Duodenal mucosa (tissue), 2 donors: ENCODE results near the gene NDUFS2.
"Not testable (repeated sequence)": the region's sequence is repeated elsewhere in the genome, so short reads cannot be mapped to it uniquely, and the experiment has no call there.

Experiments used
- H3K27ac ChIP-seq: one replicate; pipeline ENCODE4 v1.7.0; 2013; ENCODE audit warnings: low read depth, low read length
- H3K27me3 ChIP-seq, 2 donors: one replicate each; pipeline ENCODE4 v1.7.0; 2013; ENCODE audit warnings: low read length in 2 of 2, control low read depth in 1 of 2; ENCODE audit not compliant: insufficient read depth in 2 of 2, control insufficient read depth in 1 of 2
- H3K36me3 ChIP-seq, 2 donors: one replicate each; pipeline ENCODE4 v1.7.0; 2013; ENCODE audit warnings: low read length in 2 of 2, control low read depth in 1 of 2; ENCODE audit not compliant: insufficient read depth in 2 of 2, control insufficient read depth in 1 of 2
- H3K4me1 ChIP-seq, 2 donors: one replicate each; pipeline ENCODE4 v1.7.0; 2013; ENCODE audit warnings: low read length in 2 of 2, control low read depth in 1 of 2; ENCODE audit not compliant: insufficient read depth in 2 of 2, control insufficient read depth in 1 of 2
- H3K4me3 ChIP-seq, 2 donors: one replicate each; pipeline ENCODE4 v1.7.0; 2013; ENCODE audit warnings: low read length in 2 of 2, low read depth in 1 of 2
- H3K9ac ChIP-seq, 2 donors: one replicate each; pipeline ENCODE4 v1.7.0; 2013; ENCODE audit warnings: low read length in 2 of 2, low read depth in 1 of 2
- H3K9me3 ChIP-seq, 2 donors: one replicate each; pipeline ENCODE4 v1.7.0; 2013; ENCODE audit warnings: low read length in 2 of 2, control low read depth in 1 of 2; ENCODE audit not compliant: control insufficient read depth in 1 of 2

Gene NDUFS2

DNA sequence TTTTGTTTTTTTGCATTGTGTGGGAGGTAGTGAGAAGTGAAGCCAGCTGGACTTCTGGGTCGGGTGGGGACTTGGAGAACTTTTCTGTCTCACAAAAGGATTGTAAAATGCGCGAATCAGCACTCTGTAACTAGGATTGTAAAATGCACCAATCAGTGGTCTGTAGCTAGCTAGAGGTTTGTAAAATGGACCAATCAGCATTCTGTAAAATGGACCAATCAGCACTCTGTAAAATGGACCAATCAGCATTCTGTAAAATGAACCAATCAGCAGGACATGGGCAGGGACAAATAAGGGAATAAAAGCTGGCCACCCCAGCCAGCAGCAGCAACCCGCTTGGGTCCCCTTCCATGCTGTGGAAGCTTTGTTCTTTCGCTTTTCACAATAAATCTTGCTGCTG is 47.9 kb downstream of the NDUFS2 start:
- H3K4me3 ChIP-seq, H3K27ac ChIP-seq, H3K27me3 ChIP-seq, H3K36me3 ChIP-seq, H3K4me1 ChIP-seq, H3K9ac ChIP-seq, H3K9me3 ChIP-seq: not testable (repeated sequence)

DNA sequence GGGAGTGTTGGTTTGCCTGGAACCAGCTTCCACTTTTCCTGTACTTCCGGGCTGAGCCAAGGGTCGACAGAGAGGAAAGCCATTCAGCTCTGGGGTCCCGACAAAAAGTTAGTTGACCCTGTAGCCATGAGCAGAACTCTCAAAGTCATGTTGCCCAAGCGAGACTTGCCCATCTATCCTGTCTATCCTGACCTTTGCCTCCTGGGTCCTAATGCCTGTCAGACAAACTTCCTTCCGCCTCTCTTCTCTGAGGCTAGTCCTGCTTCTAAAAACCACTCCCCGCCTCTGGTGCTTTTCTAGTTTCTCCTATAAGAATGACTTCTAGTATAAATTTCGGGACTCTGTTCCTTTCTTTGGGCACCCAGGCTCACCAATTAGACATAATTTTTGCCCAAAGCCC is 48.7 kb downstream of the NDUFS2 start:
- H3K4me3 ChIP-seq = no peak overlapping the region
- no peak overlapping the region for H3K27ac ChIP-seq
- H3K9me3 ChIP-seq = no peaks in the 10 kb centered on the region
- no peaks in the 10 kb centered on the region for H3K36me3 ChIP-seq
- no peaks in the 10 kb centered on the region for H3K27me3 ChIP-seq
- H3K4me1 ChIP-seq = no peaks in the 10 kb centered on the region
- H3K9ac ChIP-seq = no peak overlapping the region

DNA sequence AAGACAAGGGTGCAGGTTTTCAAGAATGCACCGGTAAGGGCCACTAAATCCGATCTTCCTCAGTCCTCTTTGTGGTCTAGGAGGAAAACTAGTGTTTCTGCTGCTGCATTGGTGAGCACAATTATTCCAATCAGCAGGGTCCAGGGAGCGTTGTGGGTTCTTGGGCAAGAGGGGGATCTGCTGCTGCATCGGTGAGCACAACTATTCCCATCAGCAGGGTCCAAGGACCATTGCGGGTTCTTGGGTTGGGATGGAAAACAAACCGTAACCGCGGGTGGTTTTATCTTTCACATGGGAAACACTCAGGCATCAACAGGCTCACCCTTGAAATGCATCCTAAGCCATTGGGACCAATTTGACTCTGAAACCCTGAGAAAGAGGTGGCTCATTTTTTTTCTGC is 49.4 kb downstream of the NDUFS2 start:
- H3K27me3 ChIP-seq = no peaks in the 10 kb centered on the region
- H3K9me3 ChIP-seq = no peaks in the 10 kb centered on the region
- H3K36me3 ChIP-seq = no peaks in the 10 kb centered on the region
- H3K9ac ChIP-seq = no peak overlapping the region
- H3K4me1 ChIP-seq = no peaks in the 10 kb centered on the region
- no peak overlapping the region for H3K4me3 ChIP-seq
- H3K27ac ChIP-seq = no peak overlapping the region

DNA sequence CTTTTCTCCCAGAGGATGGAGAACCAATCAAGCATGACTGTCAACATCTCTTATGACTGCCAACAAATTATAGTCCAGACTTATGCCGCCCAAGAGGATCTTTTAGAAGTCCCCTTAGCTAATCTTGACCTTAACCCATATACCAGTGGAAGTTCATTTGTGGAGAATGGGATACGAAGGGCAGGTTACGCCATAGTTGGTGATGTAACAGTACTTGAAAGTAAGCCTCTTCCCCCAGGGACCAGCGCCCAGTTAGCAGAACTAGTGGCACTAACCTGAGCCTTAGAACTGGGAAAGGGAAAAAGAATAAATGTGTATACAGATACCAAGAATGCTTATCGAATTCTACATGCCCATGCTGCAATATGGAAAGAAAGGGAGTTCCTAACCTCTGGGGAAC is 53.1 kb downstream of the NDUFS2 start:
- H3K9me3 ChIP-seq, H3K9ac ChIP-seq, H3K27ac ChIP-seq, H3K36me3 ChIP-seq, H3K4me1 ChIP-seq, H3K4me3 ChIP-seq: not testable (repeated sequence)
- H3K27me3 ChIP-seq = peaks cover 10 to 21% of the 10 kb centered on the region in 2 donors

DNA sequence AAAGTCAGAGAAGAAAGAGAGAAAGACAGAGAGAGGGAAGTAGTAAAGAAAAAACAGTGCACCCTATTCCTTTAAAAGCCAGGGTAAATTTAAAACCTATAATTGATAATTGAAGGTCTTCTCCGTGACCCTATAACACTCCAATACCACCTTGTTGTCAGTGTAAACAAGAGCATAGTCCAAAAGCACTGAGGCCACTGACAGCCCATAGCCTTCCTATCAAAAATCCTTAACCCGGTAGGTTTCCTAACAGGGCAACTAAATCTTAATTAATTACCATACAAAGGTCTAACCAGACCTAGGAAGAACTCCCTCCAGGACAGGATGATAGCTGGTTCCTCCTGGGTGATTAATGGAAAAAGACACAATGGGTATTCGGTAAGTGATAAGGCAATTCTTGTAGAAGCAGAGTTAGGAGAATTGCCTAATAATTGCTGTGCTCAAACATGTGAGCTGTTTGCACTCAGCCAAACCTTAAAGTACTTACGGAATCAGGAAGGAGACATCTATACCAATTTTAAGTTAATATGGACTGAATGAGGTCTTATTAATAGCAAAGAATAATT is 53.9 kb downstream of the NDUFS2 start:
- H3K4me1 ChIP-seq, H3K4me3 ChIP-seq, H3K27ac ChIP-seq, H3K9me3 ChIP-seq, H3K9ac ChIP-seq, H3K36me3 ChIP-seq: not testable (repeated sequence)
- H3K27me3 ChIP-seq = peaks cover 13 to 22% of the 10 kb centered on the region in 2 donors

DNA sequence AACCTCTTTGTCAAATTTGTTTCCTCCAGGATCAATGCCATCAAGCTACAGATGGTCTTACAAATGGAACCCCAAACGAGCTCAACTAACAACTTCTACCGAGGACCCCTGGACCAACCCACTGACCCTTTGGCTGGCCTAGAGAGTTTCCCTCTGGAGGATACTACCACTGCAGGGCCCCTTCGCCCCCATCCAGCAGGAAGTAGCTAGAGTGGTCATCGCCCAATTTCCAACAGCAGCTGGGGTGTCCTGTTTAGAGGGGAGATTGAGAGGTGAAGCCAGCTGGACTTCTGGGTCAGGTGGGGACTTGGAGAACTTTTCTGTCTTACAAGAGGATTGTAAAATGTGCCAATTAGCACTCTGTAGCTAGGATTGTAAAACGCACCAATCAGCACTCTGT is 54.9 kb downstream of the NDUFS2 start:
- H3K27ac ChIP-seq, H3K36me3 ChIP-seq, H3K9me3 ChIP-seq, H3K9ac ChIP-seq, H3K4me3 ChIP-seq: not testable (repeated sequence)
- Histone ChIP-seq H3K27me3 (peaks cover 13 to 26% of the 10 kb centered on the region in 2 donors), H3K4me1 (peaks cover 11 to 17% of the 10 kb centered on the region in 2 donors)

DNA sequence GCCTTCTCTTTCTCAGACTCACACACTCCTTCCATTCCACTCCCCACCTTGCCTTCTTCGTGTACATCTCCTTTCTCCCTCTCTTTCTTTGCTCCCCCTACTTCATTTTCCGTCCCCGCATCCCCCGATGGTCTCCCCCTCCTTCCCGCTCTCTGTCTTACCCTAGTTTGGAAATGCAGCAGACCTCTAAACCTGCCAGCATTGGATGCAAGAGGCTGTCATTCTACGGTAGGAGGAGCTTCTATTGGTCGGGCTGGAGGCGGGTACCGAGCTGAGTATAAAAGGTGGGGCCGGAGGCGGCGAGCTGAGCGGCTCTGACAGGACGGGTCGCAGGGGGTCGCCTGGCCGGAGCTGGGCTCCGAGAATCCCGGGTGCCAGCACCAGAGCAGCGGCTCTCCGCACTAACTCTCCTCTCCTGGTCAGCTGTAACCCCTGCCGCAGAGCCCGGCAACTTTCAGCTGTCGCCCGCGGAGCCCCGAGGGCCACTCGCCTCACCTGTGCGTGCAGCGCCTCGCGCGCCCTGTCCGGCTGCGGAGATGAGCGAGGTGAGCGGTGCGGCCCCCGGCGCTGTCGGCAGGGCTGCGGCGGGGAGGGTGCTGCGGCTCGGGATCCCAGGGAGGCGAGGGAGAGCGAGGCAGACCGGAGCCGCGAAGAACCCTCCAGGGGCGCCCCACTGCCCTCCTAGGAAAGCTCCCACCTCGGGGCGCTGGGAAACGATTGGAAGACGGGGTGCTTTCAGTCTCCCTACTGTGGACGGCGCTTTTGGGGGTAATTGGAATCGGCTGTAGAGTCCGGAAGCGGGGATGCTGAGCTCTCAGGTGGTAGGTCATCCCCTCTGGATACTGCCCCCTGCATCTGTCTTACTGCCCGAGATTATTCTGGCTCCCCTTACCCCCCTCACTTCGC is 56.5 kb downstream of the NDUFS2 start, which contains the start of gene PCP4L1:
Gene PCP4L1, plus strand, starts transcription at position 307 of the 906 bp plus-strand sequence. Its CDS starts 230 bp downstream, at position 537.
- H3K9me3 ChIP-seq = peaks cover 0 to 3% of the 10 kb centered on the region in 2 donors
- H3K4me3 ChIP-seq = peak within 1 kb of the TSS; percentile 62 to 63
- no peaks in the 10 kb centered on the region for H3K36me3 ChIP-seq
- H3K9ac ChIP-seq = no peak within 1 kb of the TSS
- H3K27ac ChIP-seq = no peak within 1 kb of the TSS
- H3K27me3 ChIP-seq = peaks cover 13 to 26% of the 10 kb centered on the region in 2 donors
- peaks cover 11 to 17% of the 10 kb centered on the region in 2 donors for H3K4me1 ChIP-seq

DNA sequence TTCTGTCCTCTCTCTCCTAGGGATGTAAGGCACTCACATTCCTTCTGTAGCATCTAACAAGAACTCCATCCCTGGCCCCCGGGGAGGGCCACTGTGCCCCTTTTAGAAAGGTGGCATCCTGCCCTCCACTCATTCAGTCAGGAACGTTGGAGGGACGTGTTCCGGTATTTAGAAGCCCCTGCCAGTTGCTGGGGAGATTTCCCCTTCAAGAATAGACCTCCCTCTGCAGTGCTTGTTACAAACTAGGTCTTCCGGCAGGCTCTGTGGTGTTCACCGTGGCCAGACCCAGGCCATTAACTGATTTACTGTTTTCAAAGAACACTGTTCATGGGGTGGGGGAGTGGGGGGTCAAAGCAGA is 57.2 kb downstream of the NDUFS2 start:
- Histone ChIP-seq H3K9me3 (peaks cover 0 to 3% of the 10 kb centered on the region in 2 donors), H3K4me3 (peak overlapping the region in 1 of 2 donors; percentile 63), H3K36me3 (no peaks in the 10 kb centered on the region), H3K27me3 (peaks cover 13 to 26% of the 10 kb centered on the region in 2 donors), H3K27ac (no peak overlapping the region), H3K9ac (no peak overlapping the region), H3K4me1 (peaks cover 11 to 17% of the 10 kb centered on the region in 2 donors)

DNA sequence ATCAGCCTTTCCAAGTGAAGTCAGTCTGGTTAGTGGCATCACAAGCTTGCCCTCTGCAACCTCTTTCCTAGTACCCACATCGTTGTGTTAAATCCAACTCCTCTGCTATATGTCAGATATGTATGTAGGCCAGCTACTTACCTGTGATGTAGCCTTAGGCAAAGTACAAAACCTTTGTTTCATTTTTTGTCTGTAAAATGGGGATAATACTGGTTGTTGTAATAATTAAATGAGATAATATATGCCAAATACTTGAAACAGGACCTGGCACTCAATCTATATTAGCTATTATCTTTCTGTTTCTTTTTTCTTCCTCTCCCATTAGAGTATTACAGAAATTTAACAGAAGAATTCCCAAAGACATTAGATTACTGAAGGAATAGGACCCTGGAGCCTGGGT is 57.6 kb downstream of the NDUFS2 start:
- Histone ChIP-seq H3K27ac (no peak overlapping the region), H3K4me3 (no peak overlapping the region), H3K9ac (no peak overlapping the region), H3K9me3 (peaks cover 0 to 3% of the 10 kb centered on the region in 2 donors), H3K4me1 (peaks cover 11 to 17% of the 10 kb centered on the region in 2 donors), H3K27me3 (peaks cover 13 to 26% of the 10 kb centered on the region in 2 donors), H3K36me3 (no peaks in the 10 kb centered on the region)
